Transverse colon (tissue), 4 donors: Measurements from ENCODE around the gene TMEM92. TPM values are rescaled to one million over a fixed set of nuclear protein-coding genes. Genes with fewer than 3 reads are reported as not detected.

Experiments used
- DNase-seq: peaks from one replicate; pipeline ENCODE4 v3.0.0-alpha.2; 2019
- H3K27ac ChIP-seq, 4 donors: fragments of 200-600 bp; sonication (generic); 2 replicates each; pipeline ENCODE4 v1.5.1; 2016 to 2018; ENCODE audit warnings: inconsistent platforms in 4 of 4
- H3K27me3 ChIP-seq: fragments of 200-600 bp; sonication (generic); 2 replicates; pipeline ENCODE4 v1.5.1; 2017; ENCODE audit warnings: inconsistent platforms
- H3K36me3 ChIP-seq, 4 donors: fragments of 200-600 bp; sonication (generic); 2 replicates each; pipeline ENCODE4 v1.5.1; 2017 to 2019; ENCODE audit warnings: inconsistent platforms in 4 of 4
- H3K4me1 ChIP-seq, 4 donors: fragments of 200-600 bp; sonication (generic); 2 replicates each; pipeline ENCODE4 v1.5.1; 2017 to 2020; ENCODE audit warnings: inconsistent platforms in 4 of 4
- H3K4me3 ChIP-seq, 4 donors: fragments of 200-600 bp; sonication (generic); 1 replicate in 1 of 4; 2 replicates in 3 of 4; pipeline versions ENCODE4 v1.5.1 to v1.6.1; 2017 to 2019; ENCODE audit warnings: inconsistent platforms in 4 of 4
- H3K9me3 ChIP-seq, 2 donors: fragments of 200-600 bp; sonication (generic); 2 replicates each; pipeline ENCODE4 v1.5.1; 2017 to 2019; ENCODE audit warnings: inconsistent platforms in 2 of 2
- CTCF ChIP-seq, 5 experiments: fragments of 200-600 bp in 3 of 5; fragments of 450-650 bp in 2 of 5; sonication (generic) in 3 of 5; IDR thresholded peaks; 1 replicate in 2 of 5; 2 replicates in 3 of 5; pipeline ENCODE4 v1.5.1; 2016 to 2017; ENCODE audit warnings: antibody characterized with exemption in 5 of 5, inconsistent platforms in 3 of 5, mild to moderate bottlenecking in 2 of 5, moderate library complexity in 1 of 5
- EP300 ChIP-seq: sonication (generic); formaldehyde crosslinking; IDR thresholded peaks from one replicate; pipeline ENCODE4 v1.6.1; 2017; ENCODE audit warnings: antibody characterized with exemption, low read depth
- POLR2A ChIP-seq: fragments of 450-650 bp; IDR thresholded peaks from one replicate; pipeline ENCODE4 v1.6.1; 2016; ENCODE audit warnings: antibody characterized with exemption, mild to moderate bottlenecking, moderate library complexity
- POLR2AphosphoS5 ChIP-seq, 3 donors: sonication (generic); formaldehyde crosslinking; IDR thresholded peaks; one replicate each; pipeline ENCODE4 v1.6.1; 2016; ENCODE audit warnings: antibody characterized with exemption in 3 of 3
- WGBS, 2 donors: methylation state at CpG; one replicate each; pipeline ENCODE4 v1.1.5; 2018; ENCODE audit warnings: low coverage in 1 of 2; 5-methylcytosine and 5-hydroxymethylcytosine counted together
- in situ Hi-C, 4 donors: fragments of 200-750 bp; cut with MboI; loops; one replicate each; pipeline versions ENCODE4 v1.15.0 to v1.15.1; 2017; ENCODE audit warnings: low sequenced_read_pairs in 3 of 4, low pct_ligation_motif_present in 1 of 4, low pct_unique_long_range_greater_than_20kb in 1 of 4
- intact Hi-C: fragments of 100-400 bp; cut with DNase I; formaldehyde crosslinking; loops from one replicate; pipeline ENCODE4 v1.15.1; 2023; ENCODE audit warnings: low total_unique reads
- total RNA-seq, 4 donors: library from RNA; depleted of rRNA; stranded (reverse); fragments of >200 nt; gene quantifications; one replicate each; pipeline ENCODE4 v1.1.0, GENCODE V29; 2016

Gene TMEM92
- total RNA-seq, 4 donors from 2014 or later = 1.9 to 3.7 TPM; not detected in 2

DNA sequence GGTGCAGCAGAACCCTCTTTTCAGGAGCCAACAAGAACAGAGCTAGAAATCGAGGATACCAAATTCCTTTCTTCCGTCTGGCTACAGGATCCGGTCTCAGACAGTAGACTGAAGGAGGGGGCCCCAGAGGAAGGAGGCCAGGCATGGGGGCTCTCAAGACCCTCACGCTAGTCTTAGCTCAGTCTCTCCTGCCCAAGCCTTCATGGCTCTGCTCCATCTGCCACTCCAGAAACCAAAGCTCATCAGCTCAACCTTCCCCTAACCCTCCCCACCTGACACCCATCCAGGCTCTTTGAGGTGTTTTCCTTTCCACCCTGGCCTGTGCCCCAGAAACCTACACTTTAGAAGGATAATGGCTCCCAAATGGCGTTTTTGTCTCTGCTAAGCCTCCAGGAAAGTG is 6.2 kb upstream of the TMEM92 start:
- in situ Hi-C loops = loop anchor here in 2 of 4 donors (5.0 to 10.0 kb wide), 2 partner anchors 61 to 63 kb away; partner anchors contain the start of gene COL1A1 (in 1 of the 2)
- no peaks in the 10 kb centered on the region for H3K27me3 ChIP-seq
- H3K27ac ChIP-seq = no peak overlapping the region
- intact Hi-C loops = no loop called here
- H3K36me3 ChIP-seq = no peaks in the 10 kb centered on the region
- H3K4me1 ChIP-seq = peaks cover 12 to 35% (median 25%) of the 10 kb centered on the region in 4 donors
- peak; percentile 3 for DNase-seq
- H3K9me3 ChIP-seq = no peaks in the 10 kb centered on the region
- no peak overlapping the region for H3K4me3 ChIP-seq
- WGBS, 2 donors = 76% methylated on average over 5 of the region's 5 CpGs; no CpG with 5 or more reads in 1 of the 2 donors
- TF ChIP-seq CTCF (IDR thresholded peaks at IDR 0.05) (no peak), POLR2AphosphoS5 (IDR thresholded peaks at IDR 0.05) (no peak), POLR2A (no peak), EP300 (no peak)

- no peak for TF ChIP-seq EP300
- no peak for TF ChIP-seq POLR2A
- TF ChIP-seq POLR2AphosphoS5 (IDR thresholded peaks at IDR 0.05) = no peak
- TF ChIP-seq CTCF (IDR thresholded peaks at IDR 0.05) = no peak
- H3K27me3 ChIP-seq = peaks cover 3% of the 10 kb centered on the region
- WGBS, 2 donors = 20 to 68% methylated on average over 1 to 7 of the region's 7 CpGs
- H3K27ac ChIP-seq = no peak overlapping the region
- peaks cover 19 to 43% (median 30%) of the 10 kb centered on the region in 4 donors for H3K4me1 ChIP-seq
- no peaks in the 10 kb centered on the region for H3K36me3 ChIP-seq
- intact Hi-C loops = no loop called here
- H3K9me3 ChIP-seq = no peaks in the 10 kb centered on the region
- DNase-seq = peak; percentile 4
- H3K4me3 ChIP-seq = no peak overlapping the region
- in situ Hi-C loops = loop anchor here in 2 of 4 donors (5.0 to 10.0 kb wide), 2 partner anchors 62 to 64 kb away; partner anchors contain the start of gene COL1A1 (in 1 of the 2)
These were observed 5.5 kb upstream of the TMEM92 start for GRCh38 chr17:50268743-50269275.

DNA sequence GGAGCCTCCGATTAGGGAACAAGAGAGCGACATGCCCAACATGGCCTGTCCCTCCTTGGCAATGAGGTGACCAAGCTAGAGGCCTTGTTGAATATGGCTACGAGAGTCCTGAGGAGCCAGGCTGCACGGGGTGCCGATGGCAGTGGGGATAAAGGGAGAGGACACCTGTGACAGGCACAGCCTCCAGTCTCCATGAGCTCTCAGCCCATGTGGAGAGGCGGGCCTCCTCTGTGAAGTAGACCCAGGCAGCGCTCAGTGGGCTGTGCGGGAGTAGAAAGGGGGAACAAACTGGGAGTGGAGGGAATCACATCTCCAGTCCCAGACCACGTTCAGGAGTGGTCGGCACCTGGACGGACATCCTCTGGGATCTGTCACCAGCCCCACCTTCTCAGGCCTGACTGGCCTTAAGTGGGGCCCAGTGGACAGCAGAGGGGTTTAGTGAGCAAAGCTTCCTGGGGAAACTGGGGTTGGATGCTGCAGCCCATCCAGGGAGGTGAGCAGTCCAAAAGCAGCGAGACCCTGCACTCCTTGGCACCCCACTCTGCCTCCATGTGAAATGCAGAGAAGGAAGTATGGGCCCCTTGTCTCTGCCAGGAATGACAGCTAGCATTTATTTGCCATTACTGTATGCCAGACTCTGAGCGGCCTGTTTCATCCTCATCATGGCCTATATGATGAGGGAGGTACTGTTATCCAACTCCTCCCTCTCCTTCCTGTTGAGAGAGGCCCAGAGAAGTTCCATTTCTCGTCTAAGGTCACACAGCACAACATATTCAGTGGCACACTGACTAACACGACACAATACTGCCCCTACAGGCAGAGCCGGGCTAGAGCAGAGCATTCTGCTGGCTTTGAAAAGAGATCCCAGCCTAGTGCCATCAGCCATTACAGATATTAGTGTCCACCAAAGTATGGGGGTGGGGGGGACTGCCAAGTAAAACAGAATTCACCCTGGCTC is 4.5 kb upstream of the TMEM92 start:
- in situ Hi-C loops = loop anchor here in 3 of 4 donors (5.0 to 10.0 kb wide), 2 partner anchors 62 to 65 kb away; partner anchors contain the start of gene COL1A1 (in 2 of the 3)
- H3K27ac ChIP-seq = peak overlapping the region; percentile 45 to 81 (median 68)

More for the DNA sequence above, 4.5 kb upstream of the TMEM92 start:
- peaks cover 20 to 46% (median 31%) of the 10 kb centered on the region in 4 donors for H3K4me1 ChIP-seq
- H3K27me3 ChIP-seq = peaks cover 11% of the 10 kb centered on the region
- no peak overlapping the region for H3K4me3 ChIP-seq
- no peaks in the 10 kb centered on the region for H3K36me3 ChIP-seq
- WGBS, 2 donors = 69 to 86% methylated on average over 6 to 16 of the region's 16 CpGs
- no peak for TF ChIP-seq POLR2AphosphoS5 (IDR thresholded peaks at IDR 0.05)
- no peak for TF ChIP-seq EP300
- peak; percentile 67 to 74 (median 69) for TF ChIP-seq CTCF (IDR thresholded peaks at IDR 0.05)
- no peak for TF ChIP-seq POLR2A
- no peaks in the 10 kb centered on the region for H3K9me3 ChIP-seq
- intact Hi-C loops = no loop called here
- DNase-seq = peak; percentile 73
